Globus pallidus (tissue), 1 donor: ENCODE measurements around the gene ARF1.

Experiments used
- DNase-seq: peaks from one replicate; pipeline ENCODE4 v3.0.0-alpha.2; 2015; ENCODE audit warnings: low spot score

Gene ARF1

GRCh38 chr1:228122921-228123441 lies 40.5 kb downstream of the ARF1 start:
- DNase-seq: no peak

- no peak for DNase-seq
These were observed 41.0 kb downstream of the ARF1 start for GRCh38 chr1:228123505-228123904.

- no peak for DNase-seq
These were observed 42.7 kb downstream of the ARF1 start for GRCh38 chr1:228125185-228125584.

- DNase-seq: no peak
These were observed 49.3 kb downstream of the ARF1 start for GRCh38 chr1:228131766-228132165.

- DNase-seq: no peak
These were observed 52.1 kb downstream of the ARF1 start for GRCh38 chr1:228134591-228134990.

GRCh38 chr1:228136901-228137300 lies 54.4 kb downstream of the ARF1 start:
- DNase-seq: no peak

GRCh38 chr1:228139406-228139930 lies 57.0 kb downstream of the ARF1 start:
- DNase-seq: no peak

GRCh38 chr1:228139931-228140723 lies 57.6 kb downstream of the ARF1 start, which contains the start of gene GUK1:
Gene GUK1, plus strand, starts transcription at chr1:228140279. Its CDS starts 24 bp downstream, at chr1:228140303.
- peak; percentile 96 for DNase-seq

GRCh38 chr1:228140724-228141225 lies 58.3 kb downstream of the ARF1 start:
- no peak for DNase-seq

- no peak for DNase-seq
These were observed 58.9 kb downstream of the ARF1 start for GRCh38 chr1:228141226-228142044.

GRCh38 chr1:228142155-228142691 lies 59.7 kb downstream of the ARF1 start:
- DNase-seq: no peak

- DNase-seq: no peak
These were observed 60.2 kb downstream of the ARF1 start for GRCh38 chr1:228142701-228143136.

- DNase-seq: no peak
These were observed 61.1 kb downstream of the ARF1 start for GRCh38 chr1:228143480-228144192.

- no peak for DNase-seq
These were observed 61.9 kb downstream of the ARF1 start for GRCh38 chr1:228144193-228144992.

- no peak for DNase-seq
These were observed 62.5 kb downstream of the ARF1 start for GRCh38 chr1:228144993-228145343.

- DNase-seq: no peak
These were observed 63.2 kb downstream of the ARF1 start for GRCh38 chr1:228145463-228146416.

GRCh38 chr1:228146417-228147150 lies 64.1 kb downstream of the ARF1 start:
- DNase-seq: no peak

- no peak for DNase-seq
These were observed 64.7 kb downstream of the ARF1 start for GRCh38 chr1:228147151-228147693.
